CD14-positive monocyte (primary cell): ENCODE data around the gene OR1D2. TPM values are rescaled to one million over a fixed set of nuclear protein-coding genes. Genes with fewer than 3 reads are reported as not detected.
"Not testable (repeated sequence)": the region's sequence is repeated elsewhere in the genome, so short reads cannot be mapped to it uniquely, and the experiment has no call there.

Experiments
- DNase-seq, 3 donors: peaks; one replicate each; pipeline ENCODE4 v3.0.0-alpha.2; 2011 to 2022
- H2AFZ ChIP-seq: 2 replicates; pipeline ENCODE4 v1.6.0; 2012; ENCODE audit warnings: mild to moderate bottlenecking, low read depth, low read length, inconsistent platforms; ENCODE audit not compliant: insufficient read depth, poor library complexity, severe bottlenecking
- H3K27ac ChIP-seq, 2 donors: 1 replicate in 1 of 2; 2 replicates in 1 of 2; pipeline ENCODE4 v1.5.1; 2012 to 2013; ENCODE audit warnings: low read length in 2 of 2, control low read depth in 1 of 2, inconsistent platforms in 1 of 2, low read depth in 1 of 2, mild to moderate bottlenecking in 1 of 2
- H3K27me3 ChIP-seq, 2 donors: one replicate each; pipeline versions ENCODE4 v1.6.0 to v1.6.1; 2011 to 2013; ENCODE audit warnings: low read length in 2 of 2; ENCODE audit not compliant: control insufficient read depth in 2 of 2, insufficient read depth in 2 of 2
- H3K36me3 ChIP-seq, 2 donors: replicated peaks in 1 of 2; 1 replicate in 1 of 2; 2 replicates in 1 of 2; pipeline versions ENCODE4 v1.5.1 to v1.6.1; 2012 to 2013; ENCODE audit warnings: low read length in 2 of 2, control low read depth in 1 of 2, inconsistent platforms in 1 of 2, mild to moderate bottlenecking in 1 of 2; ENCODE audit not compliant: insufficient read depth in 2 of 2, control insufficient read depth in 1 of 2
- H3K4me1 ChIP-seq, 2 donors: 1 replicate in 1 of 2; 2 replicates in 1 of 2; pipeline versions ENCODE4 v1.5.1 to v1.6.1; 2012 to 2013; ENCODE audit warnings: low read length in 2 of 2, control low read depth in 1 of 2, inconsistent platforms in 1 of 2, mild to moderate bottlenecking in 1 of 2, moderate library complexity in 1 of 2; ENCODE audit not compliant: insufficient read depth in 2 of 2, control insufficient read depth in 1 of 2
- H3K4me2 ChIP-seq: replicated peaks from 2 replicates; pipeline ENCODE3; 2012; ENCODE audit warnings: low read length, moderate library complexity, mild to moderate bottlenecking; ENCODE audit not compliant: poor library complexity, severe bottlenecking; ENCODE audit errors: extremely low read depth
- H3K4me3 ChIP-seq, 3 experiments: fragments of 200-600 bp in 1 of 3; sonication (generic) in 1 of 3; replicated peaks in 1 of 3; 1 replicate in 2 of 3; 2 replicates in 1 of 3; pipeline ENCODE4 v1.5.1; 2011 to 2013; ENCODE audit warnings: low read length in 3 of 3, mild to moderate bottlenecking in 3 of 3, control low read depth in 2 of 3, low read depth in 2 of 3, inconsistent platforms in 1 of 3, moderate library complexity in 1 of 3
- H3K79me2 ChIP-seq: 2 replicates; pipeline ENCODE4 v1.6.0; 2012; ENCODE audit warnings: mild to moderate bottlenecking, control low read depth, inconsistent platforms, low read length, moderate library complexity; ENCODE audit not compliant: insufficient read depth
- H3K9ac ChIP-seq: 2 replicates; pipeline ENCODE4 v1.6.0; 2017; ENCODE audit warnings: low read length, mild to moderate bottlenecking; ENCODE audit not compliant: insufficient read depth, poor library complexity, severe bottlenecking
- H3K9me3 ChIP-seq, 2 donors: replicated peaks in 1 of 2; 1 replicate in 1 of 2; 2 replicates in 1 of 2; pipeline versions ENCODE4 v1.5.1 to v1.6.1; 2012 to 2013; ENCODE audit warnings: low read length in 2 of 2, control low read depth in 1 of 2; ENCODE audit not compliant: control insufficient read depth in 1 of 2, insufficient read depth in 1 of 2
- H4K20me1 ChIP-seq: 2 replicates; pipeline ENCODE4 v1.6.0; 2012; ENCODE audit warnings: mild to moderate bottlenecking, low read length, control low read depth, moderate library complexity; ENCODE audit not compliant: insufficient read depth
- H3K27ac Mint-ChIP-seq, 7 donors: one replicate each; pipeline ENCODE4 v1.8.0; 2020; ENCODE audit warnings: mild to moderate bottlenecking in 7 of 7, mixed read lengths in 7 of 7, moderate library complexity in 6 of 7, inconsistent platforms in 2 of 7
- H3K27me3 Mint-ChIP-seq, 3 donors: one replicate each; pipeline ENCODE4 v1.8.0; 2021 to 2022; ENCODE audit warnings: low read depth in 3 of 3, mild to moderate bottlenecking in 3 of 3, mixed read lengths in 3 of 3, moderate library complexity in 3 of 3, inconsistent platforms in 1 of 3
- H3K36me3 Mint-ChIP-seq, 2 donors: one replicate each; pipeline ENCODE4 v1.8.0; 2020; ENCODE audit warnings: mixed read lengths in 2 of 2, inconsistent platforms in 1 of 2, mild to moderate bottlenecking in 1 of 2
- H3K4me1 Mint-ChIP-seq: one replicate; pipeline ENCODE4 v1.8.0; 2020; ENCODE audit warnings: mild to moderate bottlenecking, mixed read lengths
- H3K4me3 Mint-ChIP-seq, 2 donors: one replicate each; pipeline ENCODE4 v1.8.0; 2020; ENCODE audit warnings: mild to moderate bottlenecking in 2 of 2, mixed read lengths in 2 of 2, moderate library complexity in 1 of 2
- H3K9me3 Mint-ChIP-seq, 7 donors: one replicate each; pipeline ENCODE4 v1.8.0; 2020 to 2022; ENCODE audit warnings: mixed read lengths in 7 of 7, mild to moderate bottlenecking in 6 of 7, moderate library complexity in 6 of 7, inconsistent platforms in 2 of 7
- WGBS: methylation state at CpG from one replicate; pipeline ENCODE4 v1.1.5; 2013; ENCODE audit warnings: missing lambda C conversion rate; ENCODE audit not compliant: insufficient coverage; 5-methylcytosine and 5-hydroxymethylcytosine counted together
- intact Hi-C, 2 donors: fragments of 100-400 bp; cut with micrococcal nuclease; formaldehyde crosslinking; loops; one replicate each; pipeline versions ENCODE4 v1.15.0 to v1.15.1; 2023
- polyA plus RNA-seq, 3 donors: library from polyadenylated mRNA; depleted of rRNA in 1 of 3; unstranded in 2 of 3; stranded (reverse) in 1 of 3; fragments of 300-500 nt in 2 of 3; fragments of >200 nt in 1 of 3; fragmentation: Illumina TruSeq in 2 of 3; gene quantifications; 1 replicate in 2 of 3; 2 replicates in 1 of 3; pipeline ENCODE4 v1.2.3, GENCODE V29; 2012 to 2021
- TF ChIP-seq, protein P1 (sequence below): fragments of 200-600 bp; IDR thresholded peaks from one replicate; pipeline ENCODE4 v1.8.0; 2022; ENCODE audit warnings: antibody characterized with exemption, mild to moderate bottlenecking

The OR1D2 gene
- polyA plus RNA-seq, 3 donors, result not detected

- H3K36me3 Mint-ChIP-seq, H3K36me3 ChIP-seq, DNase-seq, H4K20me1 ChIP-seq, H3K4me2 ChIP-seq, H3K79me2 ChIP-seq, H3K27me3 Mint-ChIP-seq, H3K4me3 Mint-ChIP-seq, H3K4me3 ChIP-seq, intact Hi-C loops, H3K27me3 ChIP-seq, H2AFZ ChIP-seq, H3K9me3 Mint-ChIP-seq, H3K4me1 ChIP-seq, H3K9me3 ChIP-seq, H3K4me1 Mint-ChIP-seq, H3K9ac ChIP-seq, H3K27ac ChIP-seq: not testable (repeated sequence)
- 80% methylated on average over 1 of the region's 8 CpGs for WGBS
- peak overlapping the region in 1 of 7 donors; percentile 68 for H3K27ac Mint-ChIP-seq
Measured at GRCh38 chr17:3062824-3063377, 41.3 kb downstream of the OR1D2 start.

GRCh38 chr17:3054868-3055267 is 49.4 kb downstream of the OR1D2 start:
- H3K4me2 ChIP-seq, H4K20me1 ChIP-seq, H3K27me3 ChIP-seq, H3K4me1 Mint-ChIP-seq, H3K9ac ChIP-seq, DNase-seq, H3K27ac ChIP-seq, H3K36me3 Mint-ChIP-seq, H3K4me3 ChIP-seq, H2AFZ ChIP-seq, H3K9me3 ChIP-seq, H3K4me3 Mint-ChIP-seq, H3K36me3 ChIP-seq, H3K27ac Mint-ChIP-seq, H3K79me2 ChIP-seq, intact Hi-C loops, H3K27me3 Mint-ChIP-seq, H3K9me3 Mint-ChIP-seq, H3K4me1 ChIP-seq: not testable (repeated sequence)
- no CpG with 5 or more reads among the region's 2 CpGs for WGBS

DNA sequence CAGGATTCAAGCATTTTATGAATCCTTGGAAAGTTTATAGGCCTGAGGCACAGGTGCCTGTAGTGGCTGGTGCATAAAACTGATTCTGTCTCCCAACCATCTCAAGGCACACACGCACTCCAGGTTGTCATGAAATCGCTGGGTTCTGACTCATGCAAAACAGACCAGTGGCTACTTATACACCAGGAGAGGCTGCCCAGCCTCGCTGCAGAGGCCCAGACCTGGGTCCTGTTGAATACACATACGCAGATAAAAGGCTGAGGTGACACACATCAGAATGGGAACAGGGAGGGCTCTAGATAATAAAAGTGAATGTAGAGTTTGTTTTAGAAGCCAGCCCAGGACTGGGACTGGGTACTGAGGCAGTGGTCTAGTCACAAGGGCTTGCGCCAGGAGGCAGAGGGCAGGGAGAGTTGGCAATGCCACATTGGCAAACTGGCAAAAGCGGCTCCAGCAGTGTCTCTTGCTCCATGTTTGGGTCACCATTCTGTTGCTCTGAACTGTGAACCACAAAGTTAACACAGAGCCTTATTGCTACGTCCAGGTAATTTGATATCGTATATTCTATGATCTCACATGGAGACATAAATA is 54.4 kb downstream of the OR1D2 start:
- DNase-seq, result peak in 1 of 3 donors; percentile 7
- Histone ChIP-seq H4K20me1 (no peaks in the 10 kb centered on the region), H3K4me2 (peak overlapping the region; percentile 99), H3K9me3 (no peaks in the 10 kb centered on the region), H3K36me3 (no peaks in the 10 kb centered on the region), H3K9ac (no peak overlapping the region), H3K4me3 (peak overlapping the region in 1 of 3 experiments; percentile 99), H3K27ac (no peak overlapping the region), H3K4me1 (peaks cover 11 to 12% of the 10 kb centered on the region in 2 donors), H3K79me2 (no peaks in the 10 kb centered on the region), H2AFZ (peak overlapping the region; percentile 100), H3K27me3 (no peaks in the 10 kb centered on the region)
- H3K9me3 Mint-ChIP-seq, result no peaks in the 10 kb centered on the region
- 94% methylated on average over 5 of the region's 8 CpGs for WGBS
- peak overlapping the region; percentile 88 to 93 for H3K4me3 Mint-ChIP-seq
- H3K36me3 Mint-ChIP-seq, result no peaks in the 10 kb centered on the region
- peaks cover 0 to 2% (median 0%) of the 10 kb centered on the region in 3 donors for H3K27me3 Mint-ChIP-seq
- H3K4me1 Mint-ChIP-seq, result peaks cover 3% of the 10 kb centered on the region
- TF ChIP-seq, protein P1, sequence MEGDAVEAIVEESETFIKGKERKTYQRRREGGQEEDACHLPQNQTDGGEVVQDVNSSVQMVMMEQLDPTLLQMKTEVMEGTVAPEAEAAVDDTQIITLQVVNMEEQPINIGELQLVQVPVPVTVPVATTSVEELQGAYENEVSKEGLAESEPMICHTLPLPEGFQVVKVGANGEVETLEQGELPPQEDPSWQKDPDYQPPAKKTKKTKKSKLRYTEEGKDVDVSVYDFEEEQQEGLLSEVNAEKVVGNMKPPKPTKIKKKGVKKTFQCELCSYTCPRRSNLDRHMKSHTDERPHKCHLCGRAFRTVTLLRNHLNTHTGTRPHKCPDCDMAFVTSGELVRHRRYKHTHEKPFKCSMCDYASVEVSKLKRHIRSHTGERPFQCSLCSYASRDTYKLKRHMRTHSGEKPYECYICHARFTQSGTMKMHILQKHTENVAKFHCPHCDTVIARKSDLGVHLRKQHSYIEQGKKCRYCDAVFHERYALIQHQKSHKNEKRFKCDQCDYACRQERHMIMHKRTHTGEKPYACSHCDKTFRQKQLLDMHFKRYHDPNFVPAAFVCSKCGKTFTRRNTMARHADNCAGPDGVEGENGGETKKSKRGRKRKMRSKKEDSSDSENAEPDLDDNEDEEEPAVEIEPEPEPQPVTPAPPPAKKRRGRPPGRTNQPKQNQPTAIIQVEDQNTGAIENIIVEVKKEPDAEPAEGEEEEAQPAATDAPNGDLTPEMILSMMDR, result no peak
- peak overlapping the region in 1 of 7 donors; percentile 70 for H3K27ac Mint-ChIP-seq
- intact Hi-C loops, result loop anchor here in 1 of 2 donors (5.0 to 10.0 kb wide), 2 partner anchors 585 to 798 kb away; partner anchors contain the start of genes CTNS, NCBP3 and SHPK
